Left ventricle myocardium inferior (tissue), 1 donor: ENCODE measurements around the gene ZDHHC22. TPM values are rescaled to one million over a fixed set of nuclear protein-coding genes. Genes with fewer than 3 reads are reported as not detected.
A peak's percentile ranks its signal among the peaks of the same experiment; 100 is the strongest.

Source experiments
- DNase-seq: peaks from one replicate; pipeline ENCODE4 v3.0.0-alpha.2; 2020
- H3K27ac ChIP-seq: fragments of 200-600 bp; replicated peaks from 2 replicates; pipeline ENCODE4 v1.8.0; 2021
- H3K27me3 ChIP-seq: fragments of 200-600 bp; 2 replicates; pipeline ENCODE4 v1.8.0; 2021; ENCODE audit warnings: low read depth
- H3K36me3 ChIP-seq: fragments of 200-600 bp; 2 replicates; pipeline ENCODE4 v1.8.0; 2021
- H3K4me1 ChIP-seq: fragments of 200-600 bp; 2 replicates; pipeline ENCODE4 v1.8.0; 2021
- H3K4me3 ChIP-seq: fragments of 200-600 bp; 2 replicates; pipeline ENCODE4 v1.8.0; 2021; ENCODE audit warnings: mild to moderate bottlenecking, moderate library complexity
- H3K9me3 ChIP-seq: fragments of 200-600 bp; replicated peaks from 2 replicates; pipeline ENCODE4 v1.8.0; 2021
- CTCF ChIP-seq: fragments of 200-600 bp; IDR thresholded peaks from 2 replicates; pipeline ENCODE4 v1.8.0; 2021; ENCODE audit warnings: antibody characterized with exemption, mild to moderate bottlenecking, borderline replicate concordance
- intact Hi-C: fragments of 100-400 bp; cut with micrococcal nuclease; formaldehyde crosslinking; loops from one replicate; pipeline ENCODE4 v1.11.0; 2022
- total RNA-seq: library from RNA; stranded (reverse); fragmentation: NEBNext Ultra II Directional; extraction: Animal tissue kit (Norgen Biotek cat#: 25700); gene quantifications from one replicate; pipeline ENCODE4 v1.2.1, GENCODE V29; 2021
- donor health status: DM: no; HTN: yes; CAD: no; lungs with severe emphysema.

ZDHHC22 gene
- total RNA-seq, 1 donor from 2014 or later = not detected

DNA sequence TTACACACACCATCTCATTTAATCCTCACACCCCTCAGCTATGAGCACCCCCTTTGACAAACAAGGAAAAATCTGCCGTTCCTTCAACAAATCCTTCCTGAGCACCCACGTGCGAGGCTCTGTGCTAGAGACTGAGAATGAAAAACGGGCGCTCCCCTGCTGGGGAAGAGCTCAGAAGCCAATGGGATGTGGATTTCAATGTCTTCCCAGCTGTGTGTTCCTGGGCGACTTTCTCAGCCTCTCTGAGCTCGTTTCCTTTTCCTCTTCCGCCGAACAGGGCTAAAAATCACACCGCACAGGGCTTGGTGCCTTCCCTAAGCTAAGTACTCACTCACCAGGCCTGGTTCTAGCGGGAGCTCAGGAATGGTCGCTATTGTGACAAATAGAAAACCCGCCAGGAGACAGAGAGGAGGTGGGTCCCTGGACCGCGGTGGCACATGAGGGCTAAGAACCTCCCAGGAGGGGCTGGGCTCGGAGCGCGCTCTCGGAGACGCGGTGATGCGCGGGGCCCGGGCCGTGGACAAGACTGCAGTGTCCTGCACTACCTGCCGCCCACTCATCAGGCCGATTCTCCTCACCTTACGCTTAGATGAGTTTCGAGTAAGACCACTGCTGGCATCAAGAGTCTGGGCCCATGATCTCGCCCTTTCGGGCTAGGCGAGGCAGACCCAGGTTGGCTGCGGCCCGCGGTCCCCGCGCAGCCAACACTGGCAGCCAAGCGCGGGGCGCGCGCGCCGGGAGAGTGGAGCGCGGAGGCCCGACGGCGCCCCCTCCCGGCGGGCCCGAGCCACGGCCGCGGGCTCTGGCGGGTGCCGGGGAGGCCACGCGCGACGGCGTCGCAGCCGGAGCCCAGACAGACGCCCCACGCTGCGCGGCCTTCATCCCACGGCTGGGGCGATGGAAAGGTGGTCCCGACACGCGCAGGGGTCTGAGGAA, 17.0 kb downstream of the ZDHHC22 start:
- H3K27me3 ChIP-seq = peaks cover 12% of the 10 kb centered on the region
- peaks cover 5% of the 10 kb centered on the region for H3K36me3 ChIP-seq
- peak; percentile 80 for TF ChIP-seq CTCF
- DNase-seq = peak; percentile 46
- no peaks in the 10 kb centered on the region for H3K9me3 ChIP-seq
- no peak overlapping the region for H3K27ac ChIP-seq
- H3K4me1 ChIP-seq = peaks cover 55% of the 10 kb centered on the region
- intact Hi-C loops = no loop called here
- H3K4me3 ChIP-seq = peak overlapping the region; percentile 66

- H3K27ac ChIP-seq = peak overlapping the region; percentile 79
- intact Hi-C loops = no loop called here
- peaks cover 8% of the 10 kb centered on the region for H3K36me3 ChIP-seq
- TF ChIP-seq CTCF = no peak
- H3K4me3 ChIP-seq = no peak overlapping the region
- H3K27me3 ChIP-seq = peaks cover 12% of the 10 kb centered on the region
- H3K9me3 ChIP-seq = no peaks in the 10 kb centered on the region
- DNase-seq = peak; percentile 55
- peaks cover 55% of the 10 kb centered on the region for H3K4me1 ChIP-seq
Observed at GRCh38 chr14:77123381-77124325, 17.9 kb downstream of the ZDHHC22 start.

DNA sequence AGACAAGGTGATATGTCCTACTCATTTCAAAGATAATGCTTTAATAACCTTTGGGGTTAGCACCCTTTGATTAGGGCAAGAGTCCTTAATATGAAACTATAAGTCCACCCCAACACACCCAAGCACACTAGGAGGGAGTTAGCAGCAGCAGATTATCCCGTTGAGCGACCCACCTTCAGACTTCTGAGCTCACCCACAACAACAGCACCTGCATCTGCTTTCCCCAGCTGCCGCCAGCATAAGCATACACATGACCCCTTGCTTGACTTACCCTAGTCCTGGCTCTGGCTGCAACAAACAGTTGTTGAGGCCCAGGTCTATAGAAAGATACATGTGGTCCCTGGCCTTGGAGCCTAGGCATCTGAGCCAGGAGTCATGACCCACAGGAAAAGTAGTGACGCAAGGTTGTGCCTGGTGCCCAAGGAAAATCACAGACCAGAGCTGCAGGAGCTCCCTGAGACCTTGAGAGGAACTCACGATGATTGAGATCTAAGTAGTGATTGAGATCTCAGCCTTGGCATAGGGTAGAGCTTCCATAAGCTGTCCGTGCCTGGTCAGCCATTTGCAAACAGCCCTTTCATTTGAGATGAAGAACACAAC, 19.0 kb downstream of the ZDHHC22 start:
- Histone ChIP-seq H3K9me3 (no peaks in the 10 kb centered on the region), H3K27ac (peak overlapping the region; percentile 79), H3K4me3 (no peak overlapping the region), H3K36me3 (peaks cover 8% of the 10 kb centered on the region), H3K27me3 (peaks cover 12% of the 10 kb centered on the region), H3K4me1 (peaks cover 56% of the 10 kb centered on the region)
- no peak for DNase-seq
- TF ChIP-seq CTCF = no peak
- intact Hi-C loops = no loop called here

GRCh38 chr14:77120771-77121743, 20.5 kb downstream of the ZDHHC22 start:
- DNase-seq = no peak
- H3K4me1 ChIP-seq = peaks cover 71% of the 10 kb centered on the region
- peak overlapping the region; percentile 79 for H3K27ac ChIP-seq
- no peaks in the 10 kb centered on the region for H3K9me3 ChIP-seq
- intact Hi-C loops = no loop called here
- TF ChIP-seq CTCF = no peak
- H3K36me3 ChIP-seq = peaks cover 17% of the 10 kb centered on the region
- peaks cover 8% of the 10 kb centered on the region for H3K27me3 ChIP-seq
- peak overlapping the region; percentile 33 for H3K4me3 ChIP-seq
